ENCODE results near the gene CCNL2.
A peak's percentile ranks its signal among the peaks of the same experiment; 100 is the strongest.
"Not testable (repeated sequence)": the region's sequence is repeated elsewhere in the genome, so short reads cannot be mapped to it uniquely, and the experiment has no call there.

Gene CCNL2

DNA sequence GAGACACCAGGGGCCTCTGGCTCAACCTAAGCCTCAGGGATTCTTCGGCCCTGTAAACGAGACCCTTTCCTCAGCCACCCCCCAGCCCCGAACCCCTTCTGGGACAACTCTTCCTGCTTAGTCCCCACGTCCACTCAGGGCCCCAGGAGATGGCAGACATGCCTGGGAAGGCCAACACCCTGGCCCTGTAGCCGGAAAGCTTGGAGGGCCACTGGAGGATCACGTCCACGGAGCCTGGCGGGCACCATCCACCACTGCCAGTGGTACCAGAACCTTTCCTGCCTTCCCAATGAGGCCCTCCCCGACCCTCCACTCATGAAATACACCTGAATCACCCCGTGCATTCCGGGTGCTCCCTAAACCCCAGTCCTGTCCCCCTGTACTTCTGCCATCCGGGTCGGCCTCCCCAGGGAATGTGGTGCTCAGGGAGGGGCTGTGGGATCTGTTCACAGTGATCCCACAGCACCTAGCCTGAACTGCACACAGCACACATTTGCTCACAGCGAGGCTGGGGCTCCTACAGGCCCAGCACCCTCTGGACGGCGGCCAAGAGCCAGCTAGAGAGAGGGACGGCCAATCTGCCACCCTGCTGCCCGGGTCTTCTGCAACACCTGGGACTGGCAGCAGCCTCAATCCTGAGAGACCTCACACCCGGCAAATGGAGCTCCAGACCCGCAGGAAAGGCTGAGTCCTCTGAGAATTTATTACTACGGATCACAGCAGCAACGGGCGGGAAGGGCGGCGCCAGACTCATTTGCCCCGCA is 25.9 kb downstream of the CCNL2 start:
- no peak for DNase-seq (ENCODE audit: low spot score)

DNA sequence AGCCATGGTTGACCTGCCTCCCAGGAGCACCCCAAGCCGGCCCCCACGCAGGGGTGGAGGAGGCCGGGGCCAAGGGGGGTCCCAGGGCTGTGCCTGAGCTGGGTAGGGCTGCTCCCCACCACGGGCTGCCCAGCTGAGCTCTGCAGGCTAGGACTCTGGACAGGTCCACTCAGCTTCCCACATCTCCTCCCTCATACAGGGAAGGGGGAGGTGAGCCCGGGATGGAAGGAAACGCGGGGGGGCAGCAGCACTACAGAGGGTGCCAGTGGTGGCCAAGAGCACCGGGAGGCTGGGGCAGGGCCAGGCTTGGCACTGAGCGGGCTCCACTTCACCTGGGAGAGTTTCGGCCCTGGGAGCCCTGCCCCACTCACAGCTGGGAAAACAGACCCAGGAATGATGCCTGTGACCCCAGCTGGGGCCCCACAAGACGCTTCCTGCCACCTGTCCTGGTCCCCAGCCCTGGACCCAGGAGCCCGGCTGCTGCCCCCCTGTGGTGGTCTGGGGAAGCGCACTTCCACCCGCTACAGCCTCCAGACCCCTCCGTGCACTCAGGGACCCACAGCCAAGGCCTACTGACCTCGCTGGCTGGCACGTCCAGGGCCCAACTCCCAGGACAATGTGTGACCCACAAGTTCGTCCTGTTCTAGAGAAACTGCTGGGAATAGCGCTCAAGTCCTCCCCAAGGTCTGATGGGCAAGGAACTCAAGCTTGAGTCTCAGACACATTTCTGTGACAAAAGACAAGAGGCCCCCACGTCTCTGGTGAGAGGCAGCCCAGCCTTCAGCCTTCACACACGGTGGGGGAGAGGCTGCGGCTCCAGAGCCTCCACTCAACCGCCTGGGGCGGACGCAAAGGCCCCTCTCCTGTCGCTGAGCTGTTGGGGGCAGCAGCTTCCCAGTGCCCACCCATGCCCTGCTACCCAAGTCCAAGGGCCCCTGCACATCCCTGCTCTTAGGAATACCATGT is 27.1 kb downstream of the CCNL2 start:
- peak; percentile 96 for DNase-seq (ENCODE audit: low spot score)

GRCh38 chr1:1371364-1371745 is 27.8 kb downstream of the CCNL2 start:
- DNase-seq (ENCODE audit: low spot score), result no peak

DNA sequence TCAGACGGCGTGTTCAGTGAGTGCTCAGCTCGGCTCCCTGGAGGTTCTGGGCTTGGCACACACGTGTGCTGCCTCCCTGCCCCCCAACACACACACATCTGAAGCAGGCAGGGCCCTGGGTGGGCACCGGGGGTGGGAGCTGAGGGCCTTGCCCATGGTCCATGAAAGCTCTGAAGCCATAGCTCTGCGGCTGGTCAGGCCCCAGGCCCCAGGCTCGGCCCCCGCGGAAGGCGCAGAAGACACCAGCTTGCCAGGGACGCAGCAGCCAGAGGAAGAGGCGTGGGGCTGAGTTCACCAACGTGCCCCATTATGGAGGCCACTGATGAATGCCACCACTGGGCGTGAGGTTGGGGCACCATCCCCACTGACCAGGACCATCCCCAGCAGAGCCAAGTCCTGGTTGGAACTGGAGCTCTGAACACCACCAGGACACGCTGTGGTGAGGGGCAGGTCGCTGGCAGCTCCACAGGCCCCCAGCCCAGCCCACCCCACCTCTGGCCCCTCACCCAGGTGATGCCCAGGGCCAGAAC is 28.3 kb downstream of the CCNL2 start:
- DNase-seq (ENCODE audit: low spot score), result no peak

GRCh38 chr1:1370094-1370493 is 29.0 kb downstream of the CCNL2 start:
- DNase-seq (ENCODE audit: low spot score), result not testable (repeated sequence)

- no peak for DNase-seq (ENCODE audit: low spot score)
These were observed 31.8 kb downstream of the CCNL2 start for GRCh38 chr1:1367315-1367714.

GRCh38 chr1:1366699-1367066 is 32.5 kb downstream of the CCNL2 start:
- DNase-seq (ENCODE audit: low spot score), result no peak

DNA sequence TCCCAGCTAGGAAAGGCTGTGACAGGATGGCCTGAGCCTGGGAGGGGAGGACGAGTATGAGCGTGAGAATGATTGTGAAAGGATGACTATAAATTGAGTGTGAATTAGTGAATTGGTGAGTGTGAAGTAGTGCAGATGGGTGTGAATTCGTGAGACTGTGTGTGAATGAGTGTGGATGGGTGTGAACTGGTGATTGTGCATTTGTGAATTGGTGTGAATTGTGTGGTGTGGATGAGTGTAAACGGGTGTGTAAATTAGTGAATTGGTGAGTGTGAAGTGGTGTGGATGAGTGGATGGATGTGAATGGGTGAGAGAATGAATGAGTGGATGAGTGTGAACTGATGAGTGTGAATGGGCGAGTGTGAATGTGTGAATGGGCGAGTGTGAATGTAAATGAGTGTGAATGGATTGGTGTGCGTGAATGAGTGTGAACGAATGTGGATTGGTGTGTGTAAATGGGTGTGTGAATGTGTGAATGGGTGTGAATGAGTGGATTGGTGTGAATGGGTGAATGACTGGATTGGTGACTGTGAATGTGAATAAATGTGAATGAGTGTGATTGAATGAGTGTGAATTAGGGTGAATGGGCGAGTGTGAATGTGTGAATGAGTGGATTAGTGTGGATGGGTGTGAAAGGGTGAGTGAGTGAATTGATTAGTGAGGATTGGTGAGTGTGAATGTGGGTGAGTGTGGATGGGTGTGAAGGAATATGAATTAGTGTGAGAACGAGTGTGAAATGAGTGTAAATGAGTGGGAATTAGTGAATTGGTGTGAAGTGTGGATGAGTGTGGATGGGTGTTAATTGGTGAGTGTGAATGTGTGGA is 33.0 kb downstream of the CCNL2 start:
- no peak for DNase-seq (ENCODE audit: low spot score)

DNA sequence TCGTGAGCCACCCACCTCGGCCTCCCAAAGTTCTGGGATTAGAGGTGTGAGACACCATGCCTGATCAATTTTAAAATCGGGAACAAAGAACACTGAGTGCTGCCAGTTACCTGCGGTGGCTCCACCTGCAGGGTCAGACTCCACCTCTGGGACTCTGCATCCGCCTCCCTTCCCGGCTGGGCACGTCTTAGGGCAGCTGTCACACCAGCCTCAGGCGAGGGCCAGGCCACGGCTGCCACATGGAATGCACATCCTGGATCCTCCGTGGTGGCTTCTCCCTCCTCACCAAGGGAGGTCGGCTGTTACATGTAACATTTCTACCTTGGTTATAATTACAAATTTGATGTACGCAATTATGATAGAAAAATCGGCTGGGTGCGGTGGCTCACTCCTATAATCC is 34.9 kb downstream of the CCNL2 start:
- no peak for DNase-seq (ENCODE audit: low spot score)

- no peak for DNase-seq (ENCODE audit: low spot score)
These were observed 37.1 kb downstream of the CCNL2 start for GRCh38 chr1:1361982-1362423.

DNA sequence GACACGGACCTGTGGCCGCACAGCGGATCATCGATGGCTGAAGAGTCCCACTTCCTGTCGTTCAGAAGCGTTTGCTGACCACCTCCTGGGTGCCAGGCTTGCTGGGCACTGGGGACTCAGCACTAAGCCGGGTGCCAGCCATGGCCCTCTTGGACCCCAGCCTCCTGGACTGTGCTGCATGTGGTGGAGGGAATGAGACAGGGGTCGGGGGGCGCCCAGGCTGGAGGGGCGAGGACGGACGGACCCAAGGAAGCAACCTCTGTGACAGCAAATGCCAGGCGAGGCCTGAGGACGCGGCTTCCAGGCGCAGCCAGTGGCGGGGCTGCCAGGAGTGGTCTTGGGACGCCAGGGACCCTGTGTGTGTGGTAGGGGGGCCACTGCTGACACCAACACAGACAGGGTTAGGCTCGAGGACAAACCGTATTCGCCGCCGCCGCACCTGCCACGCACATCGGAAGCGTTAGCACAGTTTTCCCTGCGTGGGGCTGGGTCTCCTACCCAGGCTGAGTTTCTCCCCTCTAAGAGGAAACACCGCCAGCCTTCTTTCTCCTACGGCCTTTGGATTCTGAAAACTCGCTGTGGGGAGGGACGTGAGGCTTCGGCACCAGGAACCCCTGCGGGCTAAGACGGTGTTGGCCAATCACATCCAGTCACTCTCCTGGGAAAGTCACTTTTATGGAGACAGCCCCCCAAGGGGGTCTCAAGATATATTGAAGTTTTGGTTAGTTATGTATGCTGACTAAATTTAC is 37.7 kb downstream of the CCNL2 start:
- no peak for DNase-seq (ENCODE audit: low spot score)

- no peak for DNase-seq (ENCODE audit: low spot score)
These were observed 38.5 kb downstream of the CCNL2 start for GRCh38 chr1:1360506-1361169.

- no peak for DNase-seq (ENCODE audit: low spot score)
These were observed 39.3 kb downstream of the CCNL2 start for GRCh38 chr1:1359664-1360468.

GRCh38 chr1:1359308-1359663 is 39.8 kb downstream of the CCNL2 start:
- no peak for DNase-seq (ENCODE audit: low spot score)

DNA sequence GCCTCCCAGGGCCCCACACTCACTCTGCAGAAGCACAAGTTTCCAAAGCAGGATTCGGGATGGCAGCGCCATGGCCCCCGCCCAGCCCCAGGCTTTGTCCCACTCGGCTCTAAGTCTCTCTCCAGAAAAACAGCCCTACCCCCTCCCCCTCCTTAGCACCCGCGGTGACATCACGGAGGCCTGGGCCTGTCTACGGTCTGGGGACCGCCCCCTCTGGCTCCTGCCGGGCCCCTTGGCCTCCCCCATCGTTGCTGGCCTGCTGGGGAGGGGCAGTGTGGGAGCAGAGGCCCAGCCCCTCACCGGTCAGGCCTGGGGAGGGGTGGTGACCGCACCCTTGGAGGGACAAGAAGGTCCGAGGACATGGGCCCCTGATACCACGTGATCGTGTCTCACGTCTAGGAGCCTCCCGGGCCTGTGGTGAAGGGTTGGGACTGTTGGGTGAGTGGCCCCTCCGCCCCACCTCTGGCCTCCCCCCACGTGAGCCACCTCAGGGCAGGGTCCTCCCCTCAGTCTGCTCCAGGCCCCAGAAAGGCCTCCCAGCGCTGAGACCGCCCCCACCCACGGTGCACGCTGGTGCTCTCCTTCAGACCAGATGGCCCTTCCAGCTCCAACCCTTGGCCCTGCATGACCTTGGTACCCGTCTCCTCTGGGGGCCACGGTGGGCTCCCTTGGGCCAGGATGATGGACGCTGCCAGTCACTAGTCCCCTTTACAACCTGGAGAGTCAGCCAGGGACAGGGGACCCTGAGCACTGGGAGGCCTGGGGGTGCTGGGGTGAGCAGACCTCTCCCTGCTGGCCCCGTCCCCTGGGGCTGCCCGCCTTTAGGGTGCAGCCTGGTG is 40.5 kb downstream of the CCNL2 start, which contains the start of gene MXRA8:
Gene MXRA8 (minus strand): TSS at position 123 of the 839 bp plus-strand sequence. CDS start 51 bp downstream, at position 72.
- no peak for DNase-seq (ENCODE audit: low spot score)

DNA sequence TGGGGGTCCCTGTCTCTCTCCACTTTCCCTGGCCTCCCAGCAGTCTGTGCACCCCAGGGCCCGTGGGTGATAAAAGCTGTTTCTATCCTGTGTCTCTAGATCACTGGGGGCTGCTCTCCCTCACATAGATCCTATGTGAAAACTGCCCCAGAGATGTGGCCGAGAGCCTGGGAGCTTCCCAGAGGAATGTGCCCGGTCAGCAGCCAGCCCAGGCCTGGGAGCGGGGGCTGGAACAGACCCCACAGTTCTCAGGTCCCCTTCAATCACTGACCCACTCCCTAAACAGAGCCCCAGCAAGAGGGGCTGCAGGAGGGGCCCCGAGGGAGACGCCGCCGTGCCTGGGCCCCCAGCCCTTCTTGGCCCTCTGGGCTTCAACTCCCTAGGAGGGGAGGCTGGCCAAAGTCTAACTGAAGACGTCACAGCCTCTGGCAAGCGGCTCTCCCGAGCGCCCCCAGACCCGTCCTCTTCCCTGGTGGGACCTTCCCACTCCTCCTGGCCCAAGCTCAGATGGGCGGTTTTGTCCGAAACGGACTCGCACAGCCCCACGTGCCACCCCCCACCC is 41.2 kb downstream of the CCNL2 start:
- no peak for DNase-seq (ENCODE audit: low spot score)

DNA sequence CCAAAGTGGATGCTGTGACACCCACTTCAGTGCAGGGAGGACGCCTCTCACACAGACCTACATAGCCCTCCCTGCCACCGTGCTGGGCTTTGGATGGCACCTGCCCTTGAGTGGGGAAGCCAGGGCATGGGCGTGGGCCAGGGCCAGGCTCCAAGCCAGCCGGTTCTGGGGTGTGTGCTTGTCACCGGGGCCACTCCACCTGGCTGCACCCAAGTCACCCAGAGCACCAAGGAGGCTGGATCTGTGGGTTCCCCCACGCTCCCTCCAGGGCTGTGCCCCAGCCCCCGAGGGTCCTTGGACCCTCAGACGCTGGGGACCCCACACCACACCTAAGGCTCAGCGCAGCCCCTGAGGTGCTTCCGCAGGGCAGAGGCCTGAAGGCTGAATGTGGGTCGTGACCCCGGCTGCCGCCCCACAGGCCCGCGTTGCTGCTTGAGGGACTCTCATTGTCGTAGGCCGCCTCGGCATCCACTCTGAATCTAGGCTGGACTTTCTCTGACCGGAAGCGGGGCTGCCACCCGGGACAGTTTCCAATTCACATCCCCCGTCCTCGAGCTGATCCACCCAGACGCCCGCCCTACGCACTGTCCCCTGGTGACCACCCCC is 42.2 kb downstream of the CCNL2 start:
- no peak for DNase-seq (ENCODE audit: low spot score)

GRCh38 chr1:1356166-1356795 is 42.9 kb downstream of the CCNL2 start:
- no peak for DNase-seq (ENCODE audit: low spot score)

Measured in HuH-7 (cell line).